ENCODE results near the gene B4GALNT4. TPM values are rescaled to one million over a fixed set of nuclear protein-coding genes. Genes with fewer than 3 reads are reported as not detected.
A peak's percentile ranks its signal among the peaks of the same experiment; 100 is the strongest.

B4GALNT4 gene
- total RNA-seq, 4 donors from 2014 or later: 3.2 to 10.6 (median 4.8) TPM

DNA sequence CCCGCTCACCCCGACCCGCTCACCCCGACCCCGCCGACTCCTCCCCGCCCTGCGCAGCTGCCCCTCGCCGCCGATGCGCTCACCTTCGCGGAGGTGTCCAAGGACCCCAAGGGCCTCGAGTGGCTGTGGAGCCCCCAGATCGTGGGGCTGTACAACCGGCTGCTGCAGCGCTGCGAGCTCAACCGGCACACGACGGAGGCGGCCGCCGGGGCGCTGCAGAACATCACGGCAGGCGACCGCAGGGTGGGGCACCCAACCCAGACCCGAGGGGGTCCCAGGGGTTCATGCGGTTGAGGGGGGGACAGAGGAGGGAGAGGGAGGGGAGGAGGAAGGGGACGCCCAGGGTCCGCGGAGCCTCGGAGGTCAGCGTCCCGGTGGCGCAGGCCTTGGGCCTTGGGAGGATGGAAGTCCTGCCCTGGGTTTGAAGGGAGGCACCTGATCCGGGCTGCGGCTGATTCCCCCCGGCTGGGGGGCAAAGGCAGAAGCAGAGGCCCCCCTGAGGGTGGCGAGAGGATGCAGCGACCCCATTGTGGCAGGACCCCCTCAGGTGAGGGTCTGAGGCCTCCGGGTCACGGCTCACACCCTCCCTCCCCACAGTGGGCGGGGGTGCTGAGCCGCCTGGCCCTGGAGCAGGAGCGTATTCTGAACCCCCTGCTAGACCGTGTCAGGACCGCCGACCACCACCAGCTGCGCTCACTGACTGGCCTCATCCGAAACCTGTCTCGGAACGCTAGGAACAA lies 33.9 kb downstream of the B4GALNT4 start:
- Histone ChIP-seq H3K9me3 (no peaks in the 10 kb centered on the region), H3K36me3 (no peaks in the 10 kb centered on the region), H3K4me3 (no peak overlapping the region), H3K27ac (no peak overlapping the region), H3K4me1 (peaks cover 0 to 35% (median 12%) of the 10 kb centered on the region in 3 donors), H3K27me3 (peaks cover 26% of the 10 kb centered on the region)
- TF ChIP-seq EP300 (IDR thresholded peaks at IDR 0.05) (no peak), POLR2AphosphoS5 (IDR thresholded peaks at IDR 0.05) (no peak), POLR2A (IDR thresholded peaks at IDR 0.05) (no peak), CTCF (IDR thresholded peaks at IDR 0.05) (no peak)
- ATAC-seq: no peak
- WGBS, 2 donors (ENCODE audit: low coverage in 1 of 2): 93% methylated on average over 5 of the region's 55 CpGs; no CpG with 5 or more reads in 1 of the 2 donors

DNA sequence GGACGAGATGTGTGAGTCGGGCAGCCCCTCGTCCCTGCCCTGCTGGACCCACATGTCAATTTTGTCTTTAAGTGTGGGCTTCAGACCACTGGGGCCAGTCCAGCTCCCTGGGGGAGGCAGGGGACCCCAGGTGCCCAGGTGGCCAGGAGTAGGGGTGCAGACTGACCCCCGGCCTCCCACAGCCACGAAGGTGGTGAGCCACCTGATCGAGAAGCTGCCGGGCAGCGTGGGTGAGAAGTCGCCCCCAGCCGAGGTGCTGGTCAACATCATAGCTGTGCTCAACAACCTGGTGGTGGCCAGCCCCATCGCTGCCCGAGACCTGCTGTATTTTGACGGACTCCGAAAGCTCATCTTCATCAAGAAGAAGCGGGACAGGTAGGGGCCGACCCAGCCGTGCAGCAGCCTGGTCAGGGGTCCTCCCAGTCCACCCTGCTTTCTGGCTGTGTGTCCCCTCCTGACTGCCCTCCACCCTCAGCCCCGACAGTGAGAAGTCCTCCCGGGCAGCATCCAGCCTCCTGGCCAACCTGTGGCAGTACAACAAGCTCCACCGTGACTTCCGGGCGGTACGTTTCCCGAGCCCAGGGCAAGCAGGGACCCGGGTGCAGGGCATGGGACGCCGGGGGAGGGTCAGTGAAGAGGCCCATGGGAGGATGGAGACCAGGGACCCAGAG lies 34.6 kb downstream of the B4GALNT4 start:
- no peak overlapping the region for H3K27ac ChIP-seq
- H3K9me3 ChIP-seq: no peaks in the 10 kb centered on the region
- no peak overlapping the region for H3K4me3 ChIP-seq
- no peaks in the 10 kb centered on the region for H3K36me3 ChIP-seq
- H3K4me1 ChIP-seq: peaks cover 0 to 35% (median 12%) of the 10 kb centered on the region in 3 donors
- peaks cover 24% of the 10 kb centered on the region for H3K27me3 ChIP-seq
- WGBS, 2 donors (ENCODE audit: low coverage in 1 of 2): no CpG with 5 or more reads among the region's 27 CpGs
- no peak for ATAC-seq
- no peak for TF ChIP-seq EP300 (IDR thresholded peaks at IDR 0.05)
- TF ChIP-seq CTCF (IDR thresholded peaks at IDR 0.05): no peak
- no peak for TF ChIP-seq POLR2A (IDR thresholded peaks at IDR 0.05)
- no peak for TF ChIP-seq POLR2AphosphoS5 (IDR thresholded peaks at IDR 0.05)

GRCh38 chr11:404551-405264 lies 35.4 kb downstream of the B4GALNT4 start:
- TF ChIP-seq EP300 (IDR thresholded peaks at IDR 0.05): no peak
- TF ChIP-seq POLR2AphosphoS5 (IDR thresholded peaks at IDR 0.05): no peak
- TF ChIP-seq POLR2A (IDR thresholded peaks at IDR 0.05): no peak
- no peak for TF ChIP-seq CTCF (IDR thresholded peaks at IDR 0.05)

GRCh38 chr11:405323-405953 lies 36.1 kb downstream of the B4GALNT4 start:
- no peak overlapping the region for H3K27ac ChIP-seq
- peaks cover 24% of the 10 kb centered on the region for H3K27me3 ChIP-seq
- TF ChIP-seq POLR2AphosphoS5 (IDR thresholded peaks at IDR 0.05): no peak
- TF ChIP-seq CTCF (IDR thresholded peaks at IDR 0.05): no peak
- TF ChIP-seq POLR2A (IDR thresholded peaks at IDR 0.05): no peak
- no peak for TF ChIP-seq EP300 (IDR thresholded peaks at IDR 0.05)
- WGBS, 2 donors (ENCODE audit: low coverage in 1 of 2): 37 to 59% methylated on average over 6 to 7 of the region's 17 CpGs
- ATAC-seq: no peak
- H3K4me3 ChIP-seq: peak overlapping the region in 1 of 2 donors; percentile 80
- H3K9me3 ChIP-seq: no peaks in the 10 kb centered on the region
- H3K4me1 ChIP-seq: peaks cover 0 to 28% (median 12%) of the 10 kb centered on the region in 3 donors
- H3K36me3 ChIP-seq: no peaks in the 10 kb centered on the region

More at GRCh38 chr11:404551-405264, 35.4 kb downstream of the B4GALNT4 start:
- no peak for ATAC-seq
- no peak overlapping the region for H3K4me3 ChIP-seq
- WGBS, 2 donors (ENCODE audit: low coverage in 1 of 2): no CpG with 5 or more reads among the region's 14 CpGs
- H3K9me3 ChIP-seq: no peaks in the 10 kb centered on the region
- no peaks in the 10 kb centered on the region for H3K36me3 ChIP-seq
- no peak overlapping the region for H3K27ac ChIP-seq
- peaks cover 25% of the 10 kb centered on the region for H3K27me3 ChIP-seq
- H3K4me1 ChIP-seq: peaks cover 0 to 35% (median 12%) of the 10 kb centered on the region in 3 donors
